Melanocyte of skin (primary cell): Measurements from ENCODE around the gene RSBN1L. TPM values are rescaled to one million over a fixed set of nuclear protein-coding genes. Genes with fewer than 3 reads are reported as not detected.

Experiments used
- total RNA-seq, 2 donors: library from RNA; depleted of rRNA; stranded (reverse); fragments of >200 nt; gene quantifications; 2 replicates each; pipeline ENCODE4 v1.2.3, GENCODE V29; 2012

RSBN1L gene
- total RNA-seq: 10 to 100 TPM; 16.2 to 24.0 TPM

DNA sequence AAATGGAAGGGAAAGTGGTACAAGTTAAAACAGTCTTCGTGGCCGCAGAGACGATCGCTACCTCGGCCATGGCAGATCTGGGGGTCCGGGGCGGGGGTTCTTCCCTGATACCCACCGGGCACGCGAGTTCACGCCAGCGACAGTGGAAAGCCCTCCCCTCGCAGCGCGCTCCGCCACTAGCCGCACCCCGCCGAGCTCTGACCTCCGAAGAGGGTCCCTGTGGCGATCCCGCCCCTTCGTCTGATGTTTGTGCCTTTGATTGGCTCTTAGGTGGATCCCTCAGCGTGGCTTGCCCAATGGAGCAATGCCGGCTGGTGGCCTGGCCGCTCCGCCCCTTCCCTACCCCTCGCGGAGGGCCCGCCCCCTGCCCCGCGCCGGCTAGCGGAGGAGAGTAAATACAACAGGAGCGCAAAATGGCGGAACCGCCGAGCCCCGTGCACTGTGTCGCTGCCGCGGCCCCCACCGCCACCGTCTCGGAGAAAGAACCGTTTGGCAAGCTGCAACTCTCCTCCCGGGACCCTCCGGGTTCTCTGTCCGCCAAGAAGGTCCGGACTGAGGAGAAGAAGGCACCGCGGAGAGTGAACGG is at the start of gene RSBN1L:
RSBN1L (plus strand) TSS at position 403 of the 586 bp plus-strand sequence; CDS start at position 414, 11 bp downstream.

DNA sequence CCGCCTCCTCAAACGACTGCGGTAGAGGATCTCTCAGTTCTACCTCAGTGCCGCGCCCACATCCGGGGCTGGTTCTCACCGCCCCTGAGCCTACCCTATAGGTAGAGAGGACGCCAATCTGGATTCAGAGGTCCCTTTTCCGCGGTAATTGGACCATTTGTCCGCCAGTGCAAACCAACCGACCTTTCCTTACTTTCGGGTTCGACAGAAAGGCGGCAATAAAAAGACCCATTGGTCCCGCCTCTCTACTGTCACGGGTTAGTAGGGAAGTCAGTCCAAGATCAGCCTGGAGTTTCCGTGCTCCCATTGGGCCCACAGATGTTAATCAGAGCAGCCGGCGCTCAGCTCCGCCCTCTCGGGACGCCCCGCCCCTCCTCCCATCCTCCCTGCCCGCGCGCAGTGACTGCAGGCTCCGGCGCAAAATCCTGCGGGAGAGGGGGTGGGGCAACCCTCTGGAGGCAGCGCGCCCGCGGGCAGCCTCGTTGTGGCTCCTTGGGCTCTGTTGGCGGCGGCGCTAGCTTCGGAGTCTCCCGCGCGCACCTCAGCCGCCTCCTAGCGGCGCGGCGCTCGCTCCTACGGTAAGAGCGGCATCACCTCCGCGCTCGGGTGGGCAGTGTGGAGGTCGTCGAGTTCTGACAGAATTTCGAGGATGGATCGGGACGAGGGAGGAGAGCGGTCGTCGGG is 102.3 kb downstream of the RSBN1L start, which contains the start of the genes PHTF2 and TMEM60:
PHTF2 (plus strand) TSS at position 380 of the 684 bp plus-strand sequence.
TMEM60 (minus strand) TSS at position 41 of the 684 bp plus-strand sequence. CDS start 4,061 bp downstream, outside the sequence.

Other genes with a start within 250 kb of the RSBN1L start
- 10 to 100 TPM; 35.8 to 48.6 TPM for gene PTPN12, start 159.2 kb upstream of the RSBN1L start, total RNA-seq
- gene TMEM60, start 102.0 kb downstream of the RSBN1L start, total RNA-seq: 10 to 100 TPM; 21.0 to 32.0 TPM
- gene PHTF2, start 102.3 kb downstream of the RSBN1L start, total RNA-seq: 10 to 100 TPM; 18.2 to 29.3 TPM